ENCODE data around the gene ENKUR.

Gene ENKUR

GRCh38 chr10:24953675-24954074 lies 62.3 kb downstream of the ENKUR start:
- no peak for DNase-seq (ENCODE audit: low read depth, low spot score)
- no peak overlapping the region for H3K4me3 ChIP-seq (ENCODE audit: low read length)

- peak overlapping the region; percentile 55 for H3K4me3 ChIP-seq (ENCODE audit: low read length)
- no peak for DNase-seq (ENCODE audit: low read depth, low spot score)
Observed at GRCh38 chr10:24952707-24953645, 63.0 kb downstream of the ENKUR start.

GRCh38 chr10:24952143-24952706 lies 63.7 kb downstream of the ENKUR start, which contains the start of gene PRTFDC1:
PRTFDC1 (minus strand) TSS chr10:24952606; CDS start chr10:24952575, 31 bp downstream.
- no peak for DNase-seq (ENCODE audit: low read depth, low spot score)

GRCh38 chr10:24951201-24952142 lies 64.5 kb downstream of the ENKUR start:
- no peak for DNase-seq (ENCODE audit: low read depth, low spot score)
- no peak overlapping the region for H3K4me3 ChIP-seq (ENCODE audit: low read length)

More at GRCh38 chr10:24952143-24952706, 63.7 kb downstream of the ENKUR start, which contains the start of gene PRTFDC1:
- H3K4me3 ChIP-seq (ENCODE audit: low read length) = peak within 1 kb of the TSS; percentile 55

- no peak for DNase-seq (ENCODE audit: low read depth, low spot score)
- H3K4me3 ChIP-seq (ENCODE audit: low read length) = no peak overlapping the region
Observed at GRCh38 chr10:24950439-24950838, 65.5 kb downstream of the ENKUR start.

- H3K4me3 ChIP-seq (ENCODE audit: low read length) = no peak overlapping the region
- DNase-seq (ENCODE audit: low read depth, low spot score) = no peak
Observed at GRCh38 chr10:24949616-24950015, 66.3 kb downstream of the ENKUR start.

GRCh38 chr10:24947304-24948097 lies 68.5 kb downstream of the ENKUR start:
- no peak overlapping the region for H3K4me3 ChIP-seq (ENCODE audit: low read length)
- DNase-seq (ENCODE audit: low read depth, low spot score) = no peak

GRCh38 chr10:24944512-24945255 lies 71.3 kb downstream of the ENKUR start:
- H3K4me3 ChIP-seq (ENCODE audit: low read length) = no peak overlapping the region
- DNase-seq (ENCODE audit: low read depth, low spot score) = no peak

GRCh38 chr10:24938525-24938924 lies 77.4 kb downstream of the ENKUR start:
- H3K4me3 ChIP-seq (ENCODE audit: low read length) = no peak overlapping the region
- no peak for DNase-seq (ENCODE audit: low read depth, low spot score)

- DNase-seq (ENCODE audit: low read depth, low spot score) = no peak
- no peak overlapping the region for H3K4me3 ChIP-seq (ENCODE audit: low read length)
Observed at GRCh38 chr10:24938076-24938475, 77.9 kb downstream of the ENKUR start.

GRCh38 chr10:24935504-24936292 lies 80.3 kb downstream of the ENKUR start:
- no peak overlapping the region for H3K4me3 ChIP-seq (ENCODE audit: low read length)
- DNase-seq (ENCODE audit: low read depth, low spot score) = no peak

Measured in Jurkat, Clone E6-1 (cell line).